ENCODE results near the gene LRG1.

LRG1 gene

GRCh38 chr19:4491446-4491845 is 48.4 kb downstream of the LRG1 start:
- DNase-seq = no peak

- no peak for DNase-seq
Measured at GRCh38 chr19:4488496-4488895, 51.3 kb downstream of the LRG1 start.

- no peak for DNase-seq
Measured at GRCh38 chr19:4487572-4487971, 52.3 kb downstream of the LRG1 start.
